IMR-90 (cell line): ENCODE data around the gene ATP10B. TPM values are rescaled to one million over a fixed set of nuclear protein-coding genes. Genes with fewer than 3 reads are reported as not detected.

Source experiments
- ATAC-seq: fragments of 200-7000 bp; cut with Tn5 transposase; 2 replicates; pipeline ENCODE4 v1.9.1; 2020; ENCODE audit warnings: low read depth, mild to moderate bottlenecking, moderate library complexity
- BruUV-seq: library from RNA; stranded (reverse); fragments of 400-500 nt; replicated peaks from 2 replicates; lab custom pipeline; 2021; lab: Mats Ljungman, UMichigan
- CTCF ChIA-PET: fragments of 300-600 bp; formaldehyde crosslinking; extraction: SDS; loops from one replicate; lab custom pipeline; 2021; ENCODE audit warnings: antibody characterized with exemption; lab: Yijun Ruan, JAX
- POLR2A ChIA-PET: fragments of 300-600 bp; sonication (Branson Sonifier 250); formaldehyde crosslinking; loops from one replicate; lab custom pipeline; 2022; ENCODE audit warnings: antibody characterized with exemption; ENCODE audit not compliant: unreplicated experiment; lab: Charles Lee
- DNase-seq: peaks from one replicate; pipeline ENCODE4 v3.0.0; 2013
- H2AFZ ChIP-seq: replicated peaks from 2 replicates; pipeline ENCODE3; 2013; ENCODE audit warnings: low read length, mild to moderate bottlenecking; ENCODE audit not compliant: poor library complexity
- H2AK5ac ChIP-seq: 2 replicates; pipeline ENCODE4 v1.6.1; 2013; ENCODE audit warnings: low read depth, low read length, inconsistent platforms
- H2AK9ac ChIP-seq: replicated peaks from 2 replicates; pipeline ENCODE3; 2013; ENCODE audit warnings: mild to moderate bottlenecking, low read depth, low read length, moderate library complexity; ENCODE audit not compliant: poor library complexity
- H2BK120ac ChIP-seq: 2 replicates; pipeline ENCODE4 v1.6.1; 2013; ENCODE audit warnings: low read depth, low read length, inconsistent platforms
- H2BK15ac ChIP-seq: 3 replicates; pipeline ENCODE4 v1.6.1; 2013; ENCODE audit warnings: low read depth, low read length, inconsistent platforms
- H2BK20ac ChIP-seq: 2 replicates; pipeline ENCODE4 v1.6.1; 2013; ENCODE audit warnings: low read depth, mild to moderate bottlenecking, inconsistent platforms, low read length, moderate library complexity
- H2BK5ac ChIP-seq: 2 replicates; pipeline ENCODE4 v1.6.1; 2013; ENCODE audit warnings: mild to moderate bottlenecking, low read depth, low read length, inconsistent platforms; ENCODE audit not compliant: poor library complexity, severe bottlenecking
- H3K14ac ChIP-seq: replicated peaks from 2 replicates; pipeline ENCODE4 v1.6.1; 2013; ENCODE audit warnings: low read depth, low read length, inconsistent platforms
- H3K18ac ChIP-seq: 2 replicates; pipeline ENCODE4 v1.6.1; 2013; ENCODE audit warnings: low read depth, low read length, control low read depth
- H3K23ac ChIP-seq: 2 replicates; pipeline ENCODE4 v1.6.1; 2013; ENCODE audit warnings: low read depth, low read length, inconsistent platforms
- H3K27ac ChIP-seq: 2 replicates; pipeline ENCODE4 v1.5.1; 2013; ENCODE audit warnings: mild to moderate bottlenecking, control low read depth, low read length; ENCODE audit not compliant: insufficient read depth
- H3K27me3 ChIP-seq: 2 replicates; pipeline ENCODE4 v1.6.1; 2013; ENCODE audit warnings: low read length; ENCODE audit not compliant: control insufficient read depth, insufficient read depth
- H3K36me3 ChIP-seq: 2 replicates; pipeline ENCODE4 v1.6.1; 2013; ENCODE audit warnings: low read length, mixed read lengths; ENCODE audit not compliant: control insufficient read depth, insufficient read depth
- H3K4ac ChIP-seq: 2 replicates; pipeline ENCODE4 v1.6.1; 2013; ENCODE audit warnings: low read depth, low read length, inconsistent platforms
- H3K4me1 ChIP-seq: 2 replicates; pipeline ENCODE4 v1.6.1; 2013; ENCODE audit warnings: low read length, mixed read lengths; ENCODE audit not compliant: control insufficient read depth, insufficient read depth
- H3K4me2 ChIP-seq: 2 replicates; pipeline ENCODE4 v1.6.1; 2013; ENCODE audit warnings: low read depth, mild to moderate bottlenecking, control low read depth, low read length, moderate library complexity
- H3K4me3 ChIP-seq: 2 replicates; pipeline ENCODE4 v1.5.1; 2013; ENCODE audit warnings: low read depth, mild to moderate bottlenecking, control low read depth, low read length, moderate library complexity; ENCODE audit not compliant: insufficient read depth
- H3K56ac ChIP-seq: 2 replicates; pipeline ENCODE4 v1.6.1; 2013; ENCODE audit warnings: low read length, inconsistent platforms; ENCODE audit not compliant: insufficient read depth; ENCODE audit errors: extremely low read depth
- H3K79me1 ChIP-seq, 2 experiments: 2 replicates each; pipeline ENCODE4 v1.6.1; 2013; ENCODE audit warnings: low read length in 2 of 2, inconsistent platforms in 1 of 2, low read depth in 1 of 2
- H3K9ac ChIP-seq: 2 replicates; pipeline ENCODE4 v1.6.1; 2013; ENCODE audit warnings: low read depth, low read length, control low read depth
- H3K9me1 ChIP-seq: 2 replicates; pipeline ENCODE4 v1.6.1; 2013; ENCODE audit warnings: low read length, inconsistent platforms; ENCODE audit not compliant: insufficient read depth
- H3K9me3 ChIP-seq: 2 replicates; pipeline ENCODE4 v1.6.1; 2013; ENCODE audit warnings: low read length; ENCODE audit not compliant: control insufficient read depth, insufficient read depth
- H4K20me1 ChIP-seq: 2 replicates; pipeline ENCODE4 v1.6.1; 2013; ENCODE audit warnings: low read length, inconsistent platforms; ENCODE audit not compliant: insufficient read depth
- H4K5ac ChIP-seq: 2 replicates; pipeline ENCODE4 v1.6.1; 2013; ENCODE audit warnings: mild to moderate bottlenecking, low read depth, low read length, control low read depth
- H4K8ac ChIP-seq, 2 experiments: 2 replicates each; pipeline ENCODE4 v1.6.1; 2013; ENCODE audit warnings: low read depth in 2 of 2, low read length in 2 of 2, control low read depth in 1 of 2, inconsistent platforms in 1 of 2
- H4K91ac ChIP-seq: 2 replicates; pipeline ENCODE4 v1.6.1; 2013; ENCODE audit warnings: low read depth, low read length, inconsistent platforms; ENCODE audit not compliant: insufficient read depth
- CTCF ChIP-seq: conservative IDR thresholded peaks from 2 replicates; pipeline ENCODE4 v1.5.1; 2012; ENCODE audit warnings: mild to moderate bottlenecking, low read depth, low read length, improper control_type of control experiment
- POLR2A ChIP-seq: IDR thresholded peaks from 2 replicates; pipeline ENCODE4 v1.6.1; 2012; ENCODE audit warnings: mild to moderate bottlenecking, low read depth, low read length
- whole genome bisulfite sequencing, 2 experiments: methylation state at CpG; one replicate each; pipeline versions ENCODE4 v1.1.5 to v1.1.7; 2013; ENCODE audit warnings: missing lambda C conversion rate in 2 of 2; ENCODE audit not compliant: insufficient read length in 1 of 2; ENCODE audit errors: extremely low coverage in 2 of 2; 5-methylcytosine and 5-hydroxymethylcytosine counted together
- dilution Hi-C: fragments of 300-500 bp; cut with HindIII; formaldehyde crosslinking; loops from one replicate; pipeline ENCODE4 v1.14.3; 2018; ENCODE audit warnings: low sequenced_read_pairs; ENCODE audit not compliant: unreplicated experiment
- in situ Hi-C: fragments of 300-500 bp; cut with MboI; formaldehyde crosslinking; loops from 3 replicates; pipeline ENCODE4 v1.14.3; 2019; ENCODE audit warnings: low sequenced_read_pairs, inconsistent platforms, mixed read lengths
- intact Hi-C: fragments of 100-400 bp; cut with micrococcal nuclease; formaldehyde crosslinking; loops from 2 replicates; pipeline ENCODE4 v1.10.0; 2022
- polyA plus RNA-seq, 3 experiments: library from polyadenylated mRNA; depleted of rRNA; stranded (reverse); fragments of >200 nt; gene quantifications; 2 replicates each; pipeline ENCODE4 v1.2.3, GENCODE V29; 2012; ENCODE audit warnings: low replicate concordance in 1 of 3
- total RNA-seq: library from RNA; depleted of rRNA; stranded (reverse); fragments of >200 nt; gene quantifications from 2 replicates; pipeline ENCODE4 v1.2.3, GENCODE V29; 2012

The ATP10B gene
- total and polyA plus RNA-seq, 2 of the 4 experiments (the other 2 are of a cell fraction) = not detected

- no peak overlapping the region for H3K23ac ChIP-seq
- no peak overlapping the region for H2AK9ac ChIP-seq
- H2BK20ac ChIP-seq = no peak overlapping the region
- no peak overlapping the region for H2AK5ac ChIP-seq
- no peak overlapping the region for H3K18ac ChIP-seq
- no peaks in the 10 kb centered on the region for H3K9me1 ChIP-seq
- H2BK5ac ChIP-seq = no peak overlapping the region
- no TSS peak for BruUV-seq
- TF ChIP-seq POLR2A (no peak), CTCF (no peak)
- in situ Hi-C loops = no loop called here
- H3K27me3 ChIP-seq = no peaks in the 10 kb centered on the region
- ChIA-PET CTCF (no interaction called here), POLR2A (no interaction called here)
- H3K9ac ChIP-seq = no peak overlapping the region
- no CpG with 5 or more reads among the region's 1 CpG for WGBS, 2 experiments
- no peak overlapping the region for H3K56ac ChIP-seq
- no peak overlapping the region for H2BK15ac ChIP-seq
- no peak overlapping the region for H3K27ac ChIP-seq
- ATAC-seq (no peak), DNase-seq (no peak)
- H4K5ac ChIP-seq = no peak overlapping the region
- dilution Hi-C loops = no loop called here
- no peak overlapping the region for H3K4me3 ChIP-seq
- no peaks in the 10 kb centered on the region for H3K79me1 ChIP-seq
- H2AFZ ChIP-seq = no peak overlapping the region
- H3K14ac ChIP-seq = no peak overlapping the region
- no peak overlapping the region for H4K8ac ChIP-seq
- no peaks in the 10 kb centered on the region for H3K4me1 ChIP-seq
- intact Hi-C loops = no loop called here
- H4K20me1 ChIP-seq = no peaks in the 10 kb centered on the region
- H3K36me3 ChIP-seq = no peaks in the 10 kb centered on the region
- no peak overlapping the region for H3K4me2 ChIP-seq
- no peak overlapping the region for H4K91ac ChIP-seq
- no peak overlapping the region for H3K4ac ChIP-seq
- H3K9me3 ChIP-seq = peaks cover 15% of the 10 kb centered on the region
- H2BK120ac ChIP-seq = no peak overlapping the region
Measured at GRCh38 chr5:160699301-160699700, 152.7 kb downstream of the ATP10B start.
